Mesothelial cell of epicardium (in vitro differentiated cells): ENCODE results near the gene PARD3. TPM values are rescaled to one million over a fixed set of nuclear protein-coding genes. Genes with fewer than 3 reads are reported as not detected.
"Not testable (repeated sequence)": the region's sequence is repeated elsewhere in the genome, so short reads cannot be mapped to it uniquely, and the experiment has no call there.

Source experiments
- DNase-seq, 2 experiments: peaks; one replicate each; pipeline ENCODE4 v3.0.0; 2021; ENCODE audit warnings: low spot score in 2 of 2; ENCODE audit not compliant: unreplicated experiment in 2 of 2
- H3K27ac Mint-ChIP-seq: 2 replicates; pipeline ENCODE4 v1.8.0; 2021; ENCODE audit warnings: mixed read lengths
- H3K27me3 Mint-ChIP-seq: 2 replicates; pipeline ENCODE4 v1.8.0; 2021; ENCODE audit warnings: low read depth, mixed read lengths
- H3K36me3 Mint-ChIP-seq: 2 replicates; pipeline ENCODE4 v1.8.0; 2021; ENCODE audit warnings: mixed read lengths
- H3K4me1 Mint-ChIP-seq: 2 replicates; pipeline ENCODE4 v1.8.0; 2021; ENCODE audit warnings: mixed read lengths
- H3K4me3 Mint-ChIP-seq: 2 replicates; pipeline ENCODE4 v1.8.0; 2021; ENCODE audit warnings: mild to moderate bottlenecking, moderate library complexity, mixed read lengths
- H3K9me3 Mint-ChIP-seq: 2 replicates; pipeline ENCODE4 v1.8.0; 2021; ENCODE audit warnings: mixed read lengths
- total RNA-seq: library from RNA; stranded (reverse); gene quantifications from 3 replicates; pipeline ENCODE4 v1.2.1, GENCODE V29; 2021
- TF ChIP-seq, protein P1 (sequence below): fragments of 200-600 bp; sonication (generic); IDR thresholded peaks from one replicate; pipeline ENCODE4 v1.5.0; 2021; ENCODE audit warnings: antibody characterized with exemption; ENCODE audit not compliant: unreplicated experiment

The PARD3 gene
- total RNA-seq, 1 donor from 2014 or later, result 73.2 TPM

DNA sequence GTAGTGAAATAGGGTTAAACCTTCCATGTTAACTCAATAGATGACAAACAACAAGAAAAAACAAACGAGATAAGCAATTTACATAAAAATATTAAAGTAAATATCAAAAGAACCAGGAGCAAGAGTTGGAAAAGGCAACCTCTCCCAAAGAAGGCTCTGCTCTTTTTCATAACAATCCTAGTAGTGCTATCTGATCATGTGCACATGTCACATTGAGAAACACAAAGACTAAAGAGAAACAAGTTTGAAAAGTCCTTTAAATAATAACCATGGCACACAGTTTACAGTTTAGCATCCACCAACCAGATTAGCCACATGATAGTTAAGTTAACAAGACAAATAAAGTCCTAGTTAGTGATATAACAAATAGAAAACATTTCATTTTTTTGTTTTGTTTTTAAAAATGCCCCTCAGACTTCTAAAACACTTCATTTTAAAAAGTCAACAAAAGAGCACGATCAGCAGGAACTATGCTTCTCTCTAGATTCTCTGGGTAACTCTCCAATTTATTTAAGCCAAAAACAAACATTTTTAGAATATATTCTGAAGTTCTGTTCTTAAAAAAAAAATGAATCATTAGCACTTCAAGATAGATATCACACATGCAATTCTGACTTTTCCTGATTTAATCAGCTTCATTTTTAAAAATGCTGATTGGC is 110.4 kb downstream of the PARD3 start:
- H3K27me3 Mint-ChIP-seq, result no peaks in the 10 kb centered on the region
- no peaks in the 10 kb centered on the region for H3K9me3 Mint-ChIP-seq
- DNase-seq, result no peak
- H3K4me3 Mint-ChIP-seq, result no peak overlapping the region
- no peaks in the 10 kb centered on the region for H3K36me3 Mint-ChIP-seq
- TF ChIP-seq, protein P1, sequence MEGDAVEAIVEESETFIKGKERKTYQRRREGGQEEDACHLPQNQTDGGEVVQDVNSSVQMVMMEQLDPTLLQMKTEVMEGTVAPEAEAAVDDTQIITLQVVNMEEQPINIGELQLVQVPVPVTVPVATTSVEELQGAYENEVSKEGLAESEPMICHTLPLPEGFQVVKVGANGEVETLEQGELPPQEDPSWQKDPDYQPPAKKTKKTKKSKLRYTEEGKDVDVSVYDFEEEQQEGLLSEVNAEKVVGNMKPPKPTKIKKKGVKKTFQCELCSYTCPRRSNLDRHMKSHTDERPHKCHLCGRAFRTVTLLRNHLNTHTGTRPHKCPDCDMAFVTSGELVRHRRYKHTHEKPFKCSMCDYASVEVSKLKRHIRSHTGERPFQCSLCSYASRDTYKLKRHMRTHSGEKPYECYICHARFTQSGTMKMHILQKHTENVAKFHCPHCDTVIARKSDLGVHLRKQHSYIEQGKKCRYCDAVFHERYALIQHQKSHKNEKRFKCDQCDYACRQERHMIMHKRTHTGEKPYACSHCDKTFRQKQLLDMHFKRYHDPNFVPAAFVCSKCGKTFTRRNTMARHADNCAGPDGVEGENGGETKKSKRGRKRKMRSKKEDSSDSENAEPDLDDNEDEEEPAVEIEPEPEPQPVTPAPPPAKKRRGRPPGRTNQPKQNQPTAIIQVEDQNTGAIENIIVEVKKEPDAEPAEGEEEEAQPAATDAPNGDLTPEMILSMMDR, result no peak
- H3K4me1 Mint-ChIP-seq, result peaks cover 50% of the 10 kb centered on the region
- H3K27ac Mint-ChIP-seq, result peak overlapping the region; percentile 53

DNA sequence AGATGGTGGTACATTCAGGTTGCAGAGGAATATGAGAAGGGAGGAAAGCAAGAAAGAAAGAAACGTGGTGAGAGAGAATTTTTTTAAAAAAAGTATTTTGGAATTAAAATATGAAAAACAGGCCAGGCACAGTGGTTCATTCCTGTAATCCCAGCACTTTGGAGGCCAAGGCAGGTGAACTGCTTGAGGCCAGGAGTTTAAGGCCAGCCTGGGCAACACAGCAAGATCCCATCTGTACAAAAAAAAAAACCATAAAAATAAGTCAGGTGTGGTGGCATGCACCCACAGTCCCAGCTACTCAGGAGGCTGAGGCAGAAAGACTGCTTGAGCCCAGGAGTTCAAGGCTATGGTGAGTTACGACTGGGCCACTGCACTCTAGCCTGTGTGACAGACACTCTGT is 112.1 kb downstream of the PARD3 start:
- H3K4me1 Mint-ChIP-seq, result peaks cover 55% of the 10 kb centered on the region
- H3K9me3 Mint-ChIP-seq, result no peaks in the 10 kb centered on the region
- no peak for DNase-seq
- H3K36me3 Mint-ChIP-seq, result peaks cover 3% of the 10 kb centered on the region
- TF ChIP-seq, protein P1, result no peak
- H3K27ac Mint-ChIP-seq, result peak overlapping the region; percentile 81
- no peaks in the 10 kb centered on the region for H3K27me3 Mint-ChIP-seq
- no peak overlapping the region for H3K4me3 Mint-ChIP-seq

DNA sequence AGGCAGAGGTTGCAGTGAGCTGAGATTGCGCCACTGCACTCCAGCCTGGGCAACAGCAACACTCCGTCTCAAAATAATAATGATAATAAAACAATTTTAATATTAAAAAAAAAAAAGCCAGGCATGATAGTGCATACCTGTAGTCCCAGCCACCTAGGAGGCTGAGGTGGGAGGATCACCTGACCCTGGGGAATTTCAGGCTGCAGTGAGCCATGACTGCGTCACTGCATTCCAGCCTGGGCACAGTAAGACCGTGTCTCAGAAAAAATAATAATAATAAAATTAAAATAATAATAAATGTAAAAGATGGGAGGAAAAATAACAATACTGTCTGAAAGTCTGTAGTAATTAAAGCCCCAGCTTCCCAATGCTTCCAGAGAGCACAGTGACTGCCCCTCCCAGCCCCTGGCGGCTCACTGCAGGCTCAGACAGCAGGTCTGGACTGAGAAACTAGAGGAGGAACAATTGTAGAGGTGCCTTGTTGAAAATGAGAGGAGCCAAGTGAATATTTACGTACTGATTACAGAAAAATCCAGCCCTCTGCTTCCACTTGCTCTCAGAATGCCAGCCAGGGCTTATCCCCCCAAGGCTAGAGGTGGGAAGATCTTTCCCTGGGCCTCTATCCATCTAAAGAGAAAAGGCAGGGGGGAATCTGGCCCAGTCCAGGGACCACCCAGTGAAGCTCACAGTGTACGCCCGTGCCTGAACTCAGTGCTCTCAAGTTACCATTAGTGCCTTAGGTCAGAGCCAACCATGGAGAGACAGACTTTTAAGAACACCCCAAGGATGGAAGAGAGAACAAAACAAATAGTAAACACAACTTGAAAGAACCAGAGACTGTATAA is 112.8 kb downstream of the PARD3 start:
- Mint-ChIP-seq H3K27ac (peak overlapping the region; percentile 81), H3K4me1 (peaks cover 53% of the 10 kb centered on the region), H3K9me3 (no peaks in the 10 kb centered on the region), H3K36me3 (peaks cover 3% of the 10 kb centered on the region), H3K4me3 (no peak overlapping the region), H3K27me3 (no peaks in the 10 kb centered on the region)
- TF ChIP-seq, protein P1, result no peak
- no peak for DNase-seq

DNA sequence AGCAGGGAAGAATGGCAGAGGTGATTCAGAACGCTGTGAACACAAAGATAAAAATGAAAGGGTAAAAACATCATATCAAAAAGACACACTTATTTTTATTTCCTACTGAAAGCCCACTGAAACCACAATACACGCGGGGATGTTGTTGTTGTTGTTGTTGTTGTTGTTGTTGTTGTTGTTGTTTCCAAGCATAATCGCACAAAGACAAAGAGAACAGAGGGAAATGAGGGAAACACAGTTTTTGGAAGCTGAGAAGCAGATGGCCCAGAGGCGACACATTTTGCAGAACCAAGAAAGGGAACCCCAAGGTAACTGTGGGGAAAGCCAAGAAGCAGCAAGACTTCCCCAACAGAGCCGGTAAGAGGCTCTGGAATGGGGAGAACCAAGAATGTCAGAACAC is 113.9 kb downstream of the PARD3 start:
- Mint-ChIP-seq H3K9me3 (no peaks in the 10 kb centered on the region), H3K4me3 (no peak overlapping the region), H3K27ac (no peak overlapping the region), H3K27me3 (no peaks in the 10 kb centered on the region), H3K4me1 (peaks cover 54% of the 10 kb centered on the region), H3K36me3 (peaks cover 3% of the 10 kb centered on the region)
- no peak for DNase-seq
- TF ChIP-seq, protein P1, result no peak

DNA sequence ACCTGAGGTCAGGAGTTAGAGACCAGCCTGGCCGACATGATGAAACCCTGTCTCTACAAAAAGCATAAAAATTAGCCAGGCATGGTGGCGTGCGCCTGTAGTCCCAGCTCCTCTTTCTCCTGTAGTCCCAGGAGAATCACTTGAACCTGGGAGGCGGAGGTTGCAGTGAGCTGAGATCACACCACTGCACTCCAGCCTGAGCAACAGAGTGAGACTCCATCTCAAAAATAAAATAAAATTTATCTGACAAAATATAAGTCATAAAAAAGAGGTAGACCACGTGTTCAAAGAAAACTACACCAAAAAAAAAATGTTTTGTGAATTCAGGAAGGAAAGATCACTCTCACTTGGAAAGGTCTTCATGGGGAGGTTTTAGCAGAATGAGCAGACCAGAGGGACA is 114.3 kb downstream of the PARD3 start:
- H3K36me3 Mint-ChIP-seq, H3K27ac Mint-ChIP-seq, H3K4me3 Mint-ChIP-seq, DNase-seq, H3K27me3 Mint-ChIP-seq, H3K9me3 Mint-ChIP-seq: not testable (repeated sequence)
- peaks cover 50% of the 10 kb centered on the region for H3K4me1 Mint-ChIP-seq

DNA sequence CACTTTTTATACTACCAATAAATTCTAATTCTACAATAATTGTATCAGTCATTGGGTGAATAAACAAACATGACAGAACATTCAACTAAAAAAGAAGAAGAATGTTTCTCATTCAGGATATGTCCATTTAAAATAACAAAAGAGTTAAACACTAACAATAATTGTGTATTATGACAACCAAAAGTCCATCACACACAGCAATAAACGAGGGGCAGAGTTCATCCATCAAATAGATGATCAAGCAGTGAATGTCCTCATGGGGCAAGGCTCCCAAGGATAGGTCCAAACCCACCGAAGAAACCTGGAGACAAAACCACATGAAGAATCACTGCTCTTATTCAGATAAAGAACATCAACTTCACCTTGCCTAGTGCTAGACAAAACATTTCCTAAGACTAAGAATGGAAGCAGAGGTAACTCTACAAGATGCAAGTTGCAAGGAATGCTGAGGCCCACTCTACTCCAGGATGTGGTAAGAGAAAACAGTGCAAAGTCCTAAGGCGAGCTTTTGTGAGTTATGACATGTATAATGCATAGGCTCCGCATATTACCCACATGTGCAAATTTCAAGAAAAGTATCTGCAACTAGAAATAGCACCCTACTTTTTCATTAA is 115.1 kb downstream of the PARD3 start:
- H3K4me1 Mint-ChIP-seq, result peaks cover 45% of the 10 kb centered on the region
- no peaks in the 10 kb centered on the region for H3K27me3 Mint-ChIP-seq
- no peak overlapping the region for H3K27ac Mint-ChIP-seq
- peaks cover 3% of the 10 kb centered on the region for H3K36me3 Mint-ChIP-seq
- no peak overlapping the region for H3K4me3 Mint-ChIP-seq
- no peak for DNase-seq
- no peaks in the 10 kb centered on the region for H3K9me3 Mint-ChIP-seq
- TF ChIP-seq, protein P1, result no peak
